NCI-H1436 treated with DMSO at 0.1 percent for 48 hours (cell line): Measurements from ENCODE around the gene RBM7.

Source experiments
- DNase-seq: peaks from one replicate; lab custom pipeline; 2025; lab: John Stamatoyannopoulos, UW

The RBM7 gene

GRCh38 chr11:114448749-114449482 lies 48.5 kb downstream of the RBM7 start:
- DNase-seq = no peak

- no peak for DNase-seq
These were observed 49.4 kb downstream of the RBM7 start for GRCh38 chr11:114449845-114450244.

- no peak for DNase-seq
These were observed 51.9 kb downstream of the RBM7 start for GRCh38 chr11:114452399-114452798.
